ENCODE measurements around the gene TBPL1. TPM values are rescaled to one million over a fixed set of nuclear protein-coding genes. Genes with fewer than 3 reads are reported as not detected.

Gene TBPL1
- total RNA-seq, 6 donors from 2014 or later: 2.6 to 18.0 (median 9.5) TPM

- no peaks in the 10 kb centered on the region for H3K36me3 ChIP-seq
- H3K9me3 ChIP-seq: no peaks in the 10 kb centered on the region
- ATAC-seq (ENCODE audit: low FRiP score in 2 of 2) (no peak), DNase-seq (no peak)
- no peak overlapping the region for H3K27ac ChIP-seq
- WGBS, 2 donors: 77 to 81% methylated on average over 5 of the region's 5 CpGs
- no peaks in the 10 kb centered on the region for H3K4me1 ChIP-seq
- TF ChIP-seq CTCF (IDR thresholded peaks at IDR 0.05): no peak
- H3K27me3 ChIP-seq: no peaks in the 10 kb centered on the region
- no peak overlapping the region for H3K4me3 ChIP-seq
Observed at GRCh38 chr6:134015719-134016557, 62.9 kb downstream of the TBPL1 start.

GRCh38 chr6:134016558-134016814, 63.5 kb downstream of the TBPL1 start:
- H3K9me3 ChIP-seq: no peaks in the 10 kb centered on the region
- H3K36me3 ChIP-seq: no peaks in the 10 kb centered on the region
- H3K4me1 ChIP-seq: no peaks in the 10 kb centered on the region
- H3K27ac ChIP-seq: no peak overlapping the region
- no peaks in the 10 kb centered on the region for H3K27me3 ChIP-seq
- DNase-seq (no peak), ATAC-seq (ENCODE audit: low FRiP score in 2 of 2) (no peak)
- H3K4me3 ChIP-seq: no peak overlapping the region
- TF ChIP-seq EP300 (IDR thresholded peaks at IDR 0.05): no peak
- TF ChIP-seq CTCF (IDR thresholded peaks at IDR 0.05): no peak
- no peak for TF ChIP-seq POLR2A (IDR thresholded peaks at IDR 0.05)
- TF ChIP-seq POLR2AphosphoS5 (IDR thresholded peaks at IDR 0.05): no peak

- Histone ChIP-seq H3K4me1 (no peaks in the 10 kb centered on the region), H3K4me3 (no peak overlapping the region), H3K27me3 (no peaks in the 10 kb centered on the region), H3K9me3 (no peaks in the 10 kb centered on the region), H3K27ac (no peak overlapping the region), H3K36me3 (no peaks in the 10 kb centered on the region)
- no peak for DNase-seq
- ATAC-seq (ENCODE audit: low FRiP score in 2 of 2): no peak
- 55 to 83% methylated on average over 1 of the region's 1 CpG for WGBS, 2 donors
- TF ChIP-seq POLR2AphosphoS5 (IDR thresholded peaks at IDR 0.05) (no peak), POLR2A (IDR thresholded peaks at IDR 0.05) (no peak), CTCF (IDR thresholded peaks at IDR 0.05) (no peak), EP300 (IDR thresholded peaks at IDR 0.05) (no peak)
Observed at GRCh38 chr6:134020071-134020470, 67.0 kb downstream of the TBPL1 start.

- no peak overlapping the region for H3K4me3 ChIP-seq
- DNase-seq (no peak), ATAC-seq (ENCODE audit: low FRiP score in 2 of 2) (no peak)
- WGBS, 2 donors: 58 to 60% methylated on average over 4 of the region's 4 CpGs
- no peak overlapping the region for H3K27ac ChIP-seq
- H3K36me3 ChIP-seq: no peaks in the 10 kb centered on the region
- H3K4me1 ChIP-seq: no peaks in the 10 kb centered on the region
- TF ChIP-seq CTCF (IDR thresholded peaks at IDR 0.05): no peak
- no peak for TF ChIP-seq EP300 (IDR thresholded peaks at IDR 0.05)
- TF ChIP-seq POLR2AphosphoS5 (IDR thresholded peaks at IDR 0.05): no peak
- TF ChIP-seq POLR2A (IDR thresholded peaks at IDR 0.05): no peak
- H3K27me3 ChIP-seq: no peaks in the 10 kb centered on the region
- no peaks in the 10 kb centered on the region for H3K9me3 ChIP-seq
Observed at GRCh38 chr6:134020543-134020942, 67.5 kb downstream of the TBPL1 start.

GRCh38 chr6:134020968-134021367, 67.9 kb downstream of the TBPL1 start:
- Histone ChIP-seq H3K9me3 (no peaks in the 10 kb centered on the region), H3K27me3 (no peaks in the 10 kb centered on the region), H3K27ac (no peak overlapping the region), H3K4me1 (no peaks in the 10 kb centered on the region), H3K4me3 (no peak overlapping the region), H3K36me3 (no peaks in the 10 kb centered on the region)
- 51 to 57% methylated on average over 4 of the region's 4 CpGs for WGBS, 2 donors
- TF ChIP-seq POLR2AphosphoS5 (IDR thresholded peaks at IDR 0.05) (no peak), EP300 (IDR thresholded peaks at IDR 0.05) (no peak), POLR2A (IDR thresholded peaks at IDR 0.05) (no peak), CTCF (IDR thresholded peaks at IDR 0.05) (no peak)
- DNase-seq: no peak
- ATAC-seq (ENCODE audit: low FRiP score in 2 of 2): no peak
